ENCODE results near the gene MTA1.

The MTA1 gene

DNA sequence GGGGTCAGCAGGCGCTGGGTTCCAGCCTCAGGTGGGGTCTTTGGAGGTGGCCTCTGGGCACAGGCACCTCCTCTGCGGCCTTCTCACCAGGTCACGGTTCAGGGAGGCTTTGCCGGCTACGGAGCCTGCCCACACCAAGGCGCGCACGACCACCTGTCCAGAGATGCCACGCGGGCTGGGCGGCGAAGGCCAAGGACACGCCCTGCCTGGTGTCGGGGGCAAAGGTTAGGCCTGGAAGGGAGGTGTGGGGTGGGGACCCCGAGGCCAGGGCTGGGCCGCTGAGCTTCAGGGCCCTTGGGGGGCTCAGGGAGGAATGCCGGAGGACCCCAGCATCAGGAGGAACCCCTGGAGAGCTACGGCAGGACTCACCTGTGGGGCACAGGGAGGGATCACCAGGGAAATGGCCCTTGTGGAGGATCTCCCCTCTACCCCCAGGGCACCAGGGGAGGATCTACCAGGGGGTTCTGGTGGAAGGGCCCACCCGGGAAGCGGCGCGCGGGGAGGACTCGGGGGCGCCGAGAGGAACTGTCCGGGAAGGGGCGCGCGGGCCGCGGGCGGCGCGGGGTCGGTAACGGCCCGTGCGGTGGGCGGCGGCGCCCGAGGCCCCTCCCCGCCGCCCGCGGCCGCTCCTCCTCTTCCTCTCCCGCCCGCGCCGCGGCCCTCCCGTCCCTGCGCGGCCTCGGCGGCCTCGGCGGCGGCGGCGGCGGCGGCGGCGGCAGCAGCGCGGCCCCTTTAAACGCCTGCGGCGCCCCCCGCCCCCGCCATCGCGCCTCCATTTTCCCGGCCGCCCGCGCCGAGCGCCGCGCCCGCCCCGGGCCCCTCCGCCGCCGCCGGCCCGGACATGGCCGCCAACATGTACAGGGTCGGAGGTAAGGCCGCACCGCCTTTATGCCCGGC lies at the start of gene MTA1:
Gene MTA1, plus strand, starts transcription at position 633 of the 897 bp plus-strand sequence. Its CDS starts 209 bp downstream, at position 842.
- ATAC-seq (peak; percentile 70), DNase-seq (ENCODE audit: low spot score in 2 of 2) (peak in 1 of 2 donors; percentile 69)
- H3K27ac Mint-ChIP-seq: peak within 1 kb of the TSS; percentile 96
- peak within 1 kb of the TSS; percentile 90 for H3K4me3 Mint-ChIP-seq
- H3K4me1 Mint-ChIP-seq: peaks cover 33% of the 10 kb centered on the region
- H3K9me3 Mint-ChIP-seq: no peaks in the 10 kb centered on the region
- peaks cover 35% of the 10 kb centered on the region for H3K36me3 Mint-ChIP-seq

DNA sequence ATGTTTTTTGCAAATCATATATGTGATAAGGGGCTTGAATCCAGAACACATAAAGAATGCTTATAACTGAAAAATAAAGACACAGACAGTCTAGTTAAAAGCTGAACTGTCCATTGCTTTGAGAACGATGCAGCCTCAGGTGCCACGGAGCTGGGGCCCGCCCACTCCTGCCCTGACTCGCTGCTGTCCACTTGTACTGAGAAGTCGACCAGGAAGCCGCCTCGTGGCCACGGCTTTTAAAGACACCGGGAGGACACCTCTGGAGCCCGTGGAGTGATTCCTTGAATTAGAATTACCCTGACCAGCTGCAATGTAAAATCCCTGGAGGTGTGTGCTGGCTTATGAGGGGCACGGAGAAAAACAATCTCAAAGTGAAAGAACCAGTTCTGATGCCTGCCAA lies 45.2 kb upstream of the MTA1 start:
- Mint-ChIP-seq H3K36me3 (peaks cover 8% of the 10 kb centered on the region), H3K4me1 (peaks cover 19% of the 10 kb centered on the region), H3K27ac (no peak overlapping the region), H3K4me3 (no peak overlapping the region), H3K9me3 (no peaks in the 10 kb centered on the region)
- DNase-seq (ENCODE audit: low spot score in 2 of 2) (no peak), ATAC-seq (no peak)

GRCh38 chr14:105375635-105376057 lies 44.0 kb upstream of the MTA1 start:
- Mint-ChIP-seq H3K9me3 (no peaks in the 10 kb centered on the region), H3K4me1 (peaks cover 18% of the 10 kb centered on the region), H3K36me3 (peaks cover 8% of the 10 kb centered on the region), H3K4me3 (peak overlapping the region; percentile 28), H3K27ac (peak overlapping the region; percentile 77)
- ATAC-seq (peak; percentile 93), DNase-seq (ENCODE audit: low spot score in 2 of 2) (peak; percentile 32 to 60)

GRCh38 chr14:105376521-105377440 lies 42.8 kb upstream of the MTA1 start:
- Mint-ChIP-seq H3K4me1 (peaks cover 12% of the 10 kb centered on the region), H3K9me3 (no peaks in the 10 kb centered on the region), H3K4me3 (no peak overlapping the region), H3K27ac (no peak overlapping the region), H3K36me3 (peaks cover 8% of the 10 kb centered on the region)
- DNase-seq (ENCODE audit: low spot score in 2 of 2) (no peak), ATAC-seq (no peak)

- Mint-ChIP-seq H3K27ac (no peak overlapping the region), H3K9me3 (no peaks in the 10 kb centered on the region), H3K4me1 (peaks cover 12% of the 10 kb centered on the region), H3K36me3 (peaks cover 8% of the 10 kb centered on the region), H3K4me3 (no peak overlapping the region)
- no peak for DNase-seq (ENCODE audit: low spot score in 2 of 2)
- no peak for ATAC-seq
Observed at GRCh38 chr14:105377555-105378182, 42.0 kb upstream of the MTA1 start.

DNA sequence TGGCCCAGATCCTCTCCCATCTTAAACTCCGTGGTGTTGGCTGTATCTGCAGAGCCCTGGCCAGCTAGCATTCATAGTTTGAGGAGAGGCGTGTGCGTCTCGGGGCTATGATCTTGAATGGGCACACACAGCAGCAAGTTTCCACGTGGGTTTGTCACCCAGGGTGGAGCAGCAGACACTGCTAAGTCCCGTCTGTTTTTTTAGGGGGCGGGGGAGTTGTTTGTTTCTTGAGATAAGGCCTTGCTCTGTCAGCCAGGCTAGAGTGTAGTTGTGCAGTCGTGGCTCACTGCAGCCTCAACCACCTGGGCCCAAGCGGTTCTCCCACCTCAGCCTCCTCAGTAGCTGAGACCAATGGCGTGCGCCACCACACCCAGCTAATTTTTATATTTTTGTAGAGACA lies 41.4 kb upstream of the MTA1 start:
- no peak overlapping the region for H3K4me3 Mint-ChIP-seq
- H3K36me3 Mint-ChIP-seq: peaks cover 8% of the 10 kb centered on the region

GRCh38 chr14:105378873-105379685 lies 40.5 kb upstream of the MTA1 start:
- H3K4me3 Mint-ChIP-seq: no peak overlapping the region
- H3K27ac Mint-ChIP-seq: no peak overlapping the region
- H3K4me1 Mint-ChIP-seq: peaks cover 12% of the 10 kb centered on the region
- ATAC-seq: no peak
- H3K36me3 Mint-ChIP-seq: peaks cover 8% of the 10 kb centered on the region
- H3K9me3 Mint-ChIP-seq: no peaks in the 10 kb centered on the region
- DNase-seq (ENCODE audit: low spot score in 2 of 2): no peak

More for the DNA sequence above, 41.4 kb upstream of the MTA1 start:
- H3K27ac Mint-ChIP-seq: no peak overlapping the region
- ATAC-seq (no peak), DNase-seq (ENCODE audit: low spot score in 2 of 2) (no peak)
- H3K9me3 Mint-ChIP-seq: no peaks in the 10 kb centered on the region
- H3K4me1 Mint-ChIP-seq: peaks cover 12% of the 10 kb centered on the region

- Mint-ChIP-seq H3K4me3 (no peak overlapping the region), H3K4me1 (peaks cover 12% of the 10 kb centered on the region), H3K9me3 (no peaks in the 10 kb centered on the region), H3K36me3 (peaks cover 8% of the 10 kb centered on the region), H3K27ac (no peak overlapping the region)
- DNase-seq (ENCODE audit: low spot score in 2 of 2) (no peak), ATAC-seq (no peak)
Observed at GRCh38 chr14:105379946-105380345, 39.7 kb upstream of the MTA1 start.

GRCh38 chr14:105380756-105381155 lies 38.9 kb upstream of the MTA1 start:
- DNase-seq (ENCODE audit: low spot score in 2 of 2) (no peak), ATAC-seq (no peak)
- Mint-ChIP-seq H3K36me3 (peaks cover 4% of the 10 kb centered on the region), H3K4me1 (peaks cover 6% of the 10 kb centered on the region), H3K9me3 (no peaks in the 10 kb centered on the region), H3K27ac (no peak overlapping the region), H3K4me3 (no peak overlapping the region)

GRCh38 chr14:105381446-105382342 lies 37.9 kb upstream of the MTA1 start:
- Mint-ChIP-seq H3K36me3 (no peaks in the 10 kb centered on the region), H3K9me3 (no peaks in the 10 kb centered on the region), H3K4me1 (no peaks in the 10 kb centered on the region), H3K4me3 (no peak overlapping the region), H3K27ac (no peak overlapping the region)
- ATAC-seq: no peak
- no peak for DNase-seq (ENCODE audit: low spot score in 2 of 2)

DNA sequence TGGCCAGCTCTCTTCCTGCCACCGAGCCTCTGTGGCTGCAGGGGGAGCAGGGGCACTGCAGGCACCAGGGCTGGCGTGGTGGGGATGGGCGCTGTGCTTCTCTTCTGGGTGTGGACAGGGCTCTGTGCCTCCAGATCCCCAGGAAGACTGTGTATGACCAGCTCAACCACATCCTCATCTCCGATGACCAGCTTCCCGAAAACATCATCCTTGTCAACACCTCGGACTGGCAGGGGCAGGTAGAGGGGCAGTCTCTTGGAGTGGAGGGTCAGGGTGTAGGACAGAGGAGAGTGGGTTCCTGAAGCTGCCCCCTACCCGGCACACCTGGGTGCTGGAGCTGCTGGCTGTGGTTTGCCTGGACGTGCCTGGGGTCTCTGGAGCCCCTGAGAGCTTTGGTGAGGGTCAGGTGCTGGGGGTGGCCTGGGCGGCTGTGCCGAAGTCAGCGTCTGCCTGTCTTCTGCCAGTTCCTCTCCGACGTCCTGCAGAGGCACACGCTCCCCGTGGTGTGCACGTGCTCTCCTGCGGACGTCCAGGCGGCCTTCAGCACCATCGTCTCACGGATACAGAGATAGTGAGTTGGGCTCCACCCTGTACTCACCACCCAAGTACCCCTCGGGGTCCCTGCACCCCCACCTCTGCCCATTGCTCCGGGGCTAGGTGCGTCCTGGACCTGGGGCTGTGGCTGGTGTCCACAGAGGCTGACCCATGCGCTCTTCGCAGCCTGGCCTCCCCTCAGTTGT lies 37.1 kb upstream of the MTA1 start:
- DNase-seq (ENCODE audit: low spot score in 2 of 2): no peak
- H3K36me3 Mint-ChIP-seq: no peaks in the 10 kb centered on the region
- no peak for ATAC-seq
- no peaks in the 10 kb centered on the region for H3K4me1 Mint-ChIP-seq
- H3K27ac Mint-ChIP-seq: no peak overlapping the region
- H3K9me3 Mint-ChIP-seq: no peaks in the 10 kb centered on the region
- H3K4me3 Mint-ChIP-seq: no peak overlapping the region

- ATAC-seq (no peak), DNase-seq (ENCODE audit: low spot score in 2 of 2) (no peak)
- H3K9me3 Mint-ChIP-seq: no peaks in the 10 kb centered on the region
Observed at GRCh38 chr14:105383083-105383730, 36.4 kb upstream of the MTA1 start.

More at GRCh38 chr14:105383083-105383730, 36.4 kb upstream of the MTA1 start:
- no peaks in the 10 kb centered on the region for H3K4me1 Mint-ChIP-seq
- no peak overlapping the region for H3K27ac Mint-ChIP-seq
- no peak overlapping the region for H3K4me3 Mint-ChIP-seq
- H3K36me3 Mint-ChIP-seq: no peaks in the 10 kb centered on the region

Measured in stimulated activated effector memory CD8-positive, alpha-beta T cell treated with anti-CD3 and anti-CD28 coated beads, Interleukin-12 subunit alpha, Interleukin-12 subunit beta, amount 100 ng/mL, for 72 hours (primary cell).